Coronary artery (tissue), 2 donors: ENCODE data around the gene RPL13.

Source experiments
- DNase-seq: peaks from one replicate; pipeline ENCODE4 v3.0.0-alpha.2; 2017; ENCODE audit warnings: low spot score
- H3K27ac ChIP-seq, 2 donors: fragments of 200-600 bp; sonication (generic); one replicate each; pipeline ENCODE4 v1.5.1; 2016 to 2019
- H3K4me3 ChIP-seq: fragments of 200-600 bp; sonication (generic); 2 replicates; pipeline ENCODE4 v1.5.1; 2016; ENCODE audit warnings: mild to moderate bottlenecking, moderate library complexity
- TF ChIP-seq, protein P1 (sequence below): fragments of 200-600 bp; sonication (generic); IDR thresholded peaks from one replicate; pipeline ENCODE4 v1.5.1; 2019; ENCODE audit warnings: antibody characterized with exemption

RPL13 gene

DNA sequence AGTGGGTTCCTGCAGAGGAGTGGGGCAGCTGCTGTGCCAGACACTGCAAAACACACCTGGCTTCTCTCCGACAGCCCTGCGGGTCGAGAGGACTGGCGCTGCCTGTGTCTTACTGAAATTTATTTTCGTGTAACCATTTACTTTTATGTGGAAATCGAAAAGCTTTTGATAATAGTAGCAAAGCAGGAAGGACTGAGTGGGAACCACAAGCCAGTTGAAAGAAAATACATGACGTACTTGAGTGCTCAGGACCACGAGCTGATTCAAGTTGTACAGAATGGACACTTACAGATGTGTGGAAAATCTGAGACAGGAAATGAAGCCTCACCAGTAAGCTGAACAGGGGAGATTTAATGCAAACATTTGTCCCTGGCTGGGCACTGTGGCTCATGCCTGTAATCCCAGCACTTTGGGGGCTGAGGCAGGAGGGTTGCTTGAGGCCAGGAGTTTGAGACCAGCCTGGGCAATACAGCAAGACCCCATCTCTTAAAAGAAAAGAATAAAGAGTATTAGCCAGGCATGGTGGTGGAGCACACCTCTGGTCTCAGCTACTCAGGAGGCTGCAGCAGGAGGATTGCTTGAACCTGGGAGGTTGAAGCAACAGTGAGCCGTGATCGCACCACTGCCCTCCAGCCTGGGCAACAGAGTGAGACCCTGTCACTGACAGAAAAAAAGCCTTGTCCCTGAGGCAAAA is 11.3 kb upstream of the RPL13 start:
- TF ChIP-seq, protein P1, sequence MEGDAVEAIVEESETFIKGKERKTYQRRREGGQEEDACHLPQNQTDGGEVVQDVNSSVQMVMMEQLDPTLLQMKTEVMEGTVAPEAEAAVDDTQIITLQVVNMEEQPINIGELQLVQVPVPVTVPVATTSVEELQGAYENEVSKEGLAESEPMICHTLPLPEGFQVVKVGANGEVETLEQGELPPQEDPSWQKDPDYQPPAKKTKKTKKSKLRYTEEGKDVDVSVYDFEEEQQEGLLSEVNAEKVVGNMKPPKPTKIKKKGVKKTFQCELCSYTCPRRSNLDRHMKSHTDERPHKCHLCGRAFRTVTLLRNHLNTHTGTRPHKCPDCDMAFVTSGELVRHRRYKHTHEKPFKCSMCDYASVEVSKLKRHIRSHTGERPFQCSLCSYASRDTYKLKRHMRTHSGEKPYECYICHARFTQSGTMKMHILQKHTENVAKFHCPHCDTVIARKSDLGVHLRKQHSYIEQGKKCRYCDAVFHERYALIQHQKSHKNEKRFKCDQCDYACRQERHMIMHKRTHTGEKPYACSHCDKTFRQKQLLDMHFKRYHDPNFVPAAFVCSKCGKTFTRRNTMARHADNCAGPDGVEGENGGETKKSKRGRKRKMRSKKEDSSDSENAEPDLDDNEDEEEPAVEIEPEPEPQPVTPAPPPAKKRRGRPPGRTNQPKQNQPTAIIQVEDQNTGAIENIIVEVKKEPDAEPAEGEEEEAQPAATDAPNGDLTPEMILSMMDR = no peak
- no peak for DNase-seq
- no peak overlapping the region for H3K4me3 ChIP-seq
- no peak overlapping the region for H3K27ac ChIP-seq

DNA sequence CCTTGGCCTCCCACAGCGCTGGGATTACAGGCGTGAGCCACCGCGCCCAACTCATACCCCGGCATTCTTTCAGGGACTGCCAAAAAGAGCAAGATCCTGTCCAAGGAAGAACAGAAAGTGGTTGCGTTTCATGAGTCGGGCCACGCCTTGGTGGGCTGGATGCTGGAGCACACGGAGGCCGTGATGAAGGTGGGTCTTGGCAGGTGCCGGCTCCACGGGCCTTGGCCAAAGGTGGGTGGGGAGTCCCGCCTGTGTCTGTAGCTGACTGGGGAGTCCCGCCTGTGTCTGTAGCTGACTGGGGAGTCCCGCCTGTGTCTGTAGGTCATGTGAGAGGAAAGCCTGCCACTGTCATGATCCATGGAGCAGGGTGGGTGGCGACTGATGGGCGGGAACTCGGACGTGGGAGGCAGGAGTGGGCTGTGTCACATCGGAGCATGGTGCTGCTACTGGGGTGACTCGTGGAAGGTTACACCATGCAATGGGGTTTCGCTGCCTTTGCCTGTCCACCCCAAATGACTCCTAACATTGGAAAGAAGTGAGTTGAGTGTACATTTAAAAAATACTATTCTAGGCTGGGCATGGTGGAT is 10.0 kb upstream of the RPL13 start:
- no peak for DNase-seq
- Histone ChIP-seq H3K4me3 (no peak overlapping the region), H3K27ac (no peak overlapping the region)
- TF ChIP-seq, protein P1 = no peak

DNA sequence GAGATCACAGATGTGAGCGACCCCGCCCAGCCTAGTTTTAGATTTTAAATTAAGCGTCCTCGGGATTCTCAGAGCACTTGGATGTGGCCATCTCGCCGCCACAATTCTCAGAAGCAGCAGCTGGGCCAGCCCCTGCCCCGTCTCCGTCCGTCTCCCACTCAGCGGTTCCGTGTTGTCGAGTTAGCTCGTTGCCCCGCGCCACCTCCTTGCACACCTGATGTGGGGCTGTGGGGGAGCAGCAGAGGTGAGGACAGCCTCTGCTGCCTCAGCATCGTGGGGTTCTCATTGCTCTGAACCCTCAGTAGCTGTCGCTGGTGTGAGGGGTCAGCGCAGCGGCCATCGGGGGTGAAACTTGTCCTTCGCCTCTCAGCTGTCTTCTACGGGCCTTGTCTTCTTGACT is 8.2 kb upstream of the RPL13 start:
- no peak overlapping the region for H3K27ac ChIP-seq
- no peak for DNase-seq
- TF ChIP-seq, protein P1 = no peak
- no peak overlapping the region for H3K4me3 ChIP-seq

GRCh38 chr16:89552913-89553312 is 7.6 kb upstream of the RPL13 start:
- TF ChIP-seq, protein P1 = no peak
- no peak for DNase-seq
- no peak overlapping the region for H3K4me3 ChIP-seq
- no peak overlapping the region for H3K27ac ChIP-seq

DNA sequence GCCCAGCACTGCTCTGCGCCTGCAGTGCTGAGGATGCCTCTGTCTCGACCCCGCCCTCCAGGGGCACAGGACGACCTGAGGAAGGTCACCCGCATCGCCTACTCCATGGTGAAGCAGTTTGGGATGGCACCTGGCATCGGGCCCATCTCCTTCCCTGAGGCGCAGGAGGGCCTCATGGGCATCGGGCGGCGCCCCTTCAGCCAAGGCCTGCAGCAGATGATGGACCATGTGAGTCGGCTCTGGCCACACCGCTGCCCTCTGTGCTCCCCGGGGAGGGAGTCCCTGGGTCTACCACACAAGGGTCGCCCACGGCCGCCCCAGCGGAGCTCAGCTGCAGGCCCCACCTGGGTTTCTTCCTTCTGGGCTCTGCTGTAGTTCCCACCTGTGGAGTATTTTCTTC is 6.7 kb upstream of the RPL13 start:
- H3K4me3 ChIP-seq = no peak overlapping the region
- no peak overlapping the region for H3K27ac ChIP-seq
- TF ChIP-seq, protein P1 = no peak
- DNase-seq = no peak

DNA sequence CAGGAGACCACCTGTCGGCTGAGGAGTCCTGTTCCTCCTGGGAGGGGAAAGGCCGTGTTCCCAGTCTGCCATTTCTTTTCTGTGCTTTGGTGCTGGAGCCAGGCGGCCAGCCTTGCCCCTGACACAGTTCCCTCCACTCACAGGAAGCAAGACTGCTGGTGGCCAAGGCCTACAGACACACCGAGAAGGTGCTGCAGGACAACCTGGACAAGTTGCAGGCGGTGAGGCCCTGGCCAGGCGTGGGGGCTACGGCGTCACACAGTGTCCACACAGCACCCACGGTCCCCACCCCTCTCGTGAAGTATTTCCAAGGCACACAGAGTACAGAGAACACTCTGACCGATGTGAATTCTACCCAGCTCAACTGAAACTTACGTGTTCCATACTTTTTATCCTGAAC is 6.1 kb upstream of the RPL13 start:
- DNase-seq = no peak
- Histone ChIP-seq H3K4me3 (no peak overlapping the region), H3K27ac (no peak overlapping the region)
- TF ChIP-seq, protein P1 = no peak

GRCh38 chr16:89555265-89555664 is 5.2 kb upstream of the RPL13 start:
- no peak for DNase-seq
- no peak overlapping the region for H3K27ac ChIP-seq
- TF ChIP-seq, protein P1 = no peak
- no peak overlapping the region for H3K4me3 ChIP-seq
